Erythroblast (primary cell): ENCODE results near the gene SLC22A23.

Experiments used
- GATA1 ChIP-seq: IDR thresholded peaks from 2 replicates; pipeline ENCODE4 v1.6.1; 2011; ENCODE audit warnings: low read depth, mild to moderate bottlenecking, control low read depth, low read length, moderate library complexity
- POLR2A ChIP-seq: IDR thresholded peaks from 2 replicates; pipeline ENCODE4 v1.6.1; 2011; ENCODE audit warnings: mild to moderate bottlenecking, low read length

GRCh38 chr6:3496395-3496794 lies 39.5 kb upstream of the SLC22A23 start:
- TF ChIP-seq GATA1 (no peak), POLR2A (no peak)
